Aorta (tissue), 5 donors: ENCODE results near the gene KDM5B. TPM values are rescaled to one million over a fixed set of nuclear protein-coding genes. Genes with fewer than 3 reads are reported as not detected.

Source experiments
- ATAC-seq: fragments of 200-7000 bp; cut with Tn5 transposase; one replicate; pipeline ENCODE4 v1.9.1; 2022; ENCODE audit warnings: moderate library complexity; ENCODE audit not compliant: low FRiP score
- DNase-seq, 2 donors: peaks; one replicate each; pipeline ENCODE4 v3.0.0-alpha.2; 2020
- H3K27ac ChIP-seq, 2 donors: one replicate each; pipeline ENCODE4 v1.5.1; 2013; ENCODE audit warnings: low read length in 2 of 2, mild to moderate bottlenecking in 2 of 2, moderate library complexity in 2 of 2, control low read depth in 1 of 2, inconsistent platforms in 1 of 2, low read depth in 1 of 2
- H3K27me3 ChIP-seq, 2 donors: one replicate each; pipeline ENCODE4 v1.6.1; 2013; ENCODE audit warnings: control low read depth in 1 of 2, low read length in 1 of 2, mild to moderate bottlenecking in 1 of 2, moderate library complexity in 1 of 2; ENCODE audit not compliant: insufficient read depth in 2 of 2, control insufficient read depth in 1 of 2
- H3K36me3 ChIP-seq, 2 donors: one replicate each; pipeline ENCODE4 v1.6.1; 2013; ENCODE audit warnings: control low read depth in 1 of 2, low read length in 1 of 2, mild to moderate bottlenecking in 1 of 2; ENCODE audit not compliant: insufficient read depth in 2 of 2, control insufficient read depth in 1 of 2
- H3K4me1 ChIP-seq, 2 donors: one replicate each; pipeline ENCODE4 v1.6.1; 2013; ENCODE audit warnings: low read length in 2 of 2, control low read depth in 1 of 2, mild to moderate bottlenecking in 1 of 2, moderate library complexity in 1 of 2; ENCODE audit not compliant: insufficient read depth in 2 of 2, control insufficient read depth in 1 of 2
- H3K4me3 ChIP-seq, 2 donors: one replicate each; pipeline ENCODE4 v1.5.1; 2013; ENCODE audit warnings: low read length in 2 of 2, control low read depth in 1 of 2, mild to moderate bottlenecking in 1 of 2
- H3K9me3 ChIP-seq: one replicate; pipeline ENCODE4 v1.6.1; 2013; ENCODE audit warnings: mild to moderate bottlenecking, low read length; ENCODE audit not compliant: control insufficient read depth
- whole genome bisulfite sequencing, 2 donors: extraction: QIAGEN DNeasy Blood & Tissue Kit; methylation state at CpG; one replicate each; pipeline ENCODE4 v1.1.7; 2013; 5-methylcytosine and 5-hydroxymethylcytosine counted together
- intact Hi-C, 2 donors: fragments of 100-400 bp; cut with DNase I; formaldehyde crosslinking; loops; one replicate each; pipeline versions ENCODE4 v1.14.2 to v1.15.0; 2022
- polyA plus RNA-seq, 2 donors: library from polyadenylated mRNA; stranded (reverse); fragments of 200-250 nt; gene quantifications; one replicate each; pipeline ENCODE4 v1.2.3, GENCODE V29; 2013
- total RNA-seq, 2 donors: library from RNA; stranded (reverse); fragmentation: NEBNext Ultra II Directional; extraction: Animal tissue kit (Norgen Biotek cat#: 25700); gene quantifications; one replicate each; pipeline ENCODE4 v1.2.1, GENCODE V29; 2021
- donor health status: healthy with polysubstance abuse.
- donor health status: Bipolar disorder and iron deficiency.
- donor health status: DM: no; HTN: no; CAD: no.
- donor health status: DM: no; HTN: no; CAD: no.
- donor health status: DM: yes; HTN: yes; CAD: no.

KDM5B gene
- total and polyA plus RNA-seq, 4 donors, result 3.1 to 75.6 (median 33.1) TPM

GRCh38 chr1:202683029-202683428, 125.2 kb downstream of the KDM5B start:
- 29 to 32% methylated on average over 4 of the region's 4 CpGs for WGBS, 2 donors
- H3K27me3 ChIP-seq, result no peaks in the 10 kb centered on the region
- intact Hi-C loops, result no loop called here
- no peak overlapping the region for H3K4me3 ChIP-seq
- ATAC-seq (no peak), DNase-seq (no peak)
- no peaks in the 10 kb centered on the region for H3K4me1 ChIP-seq
- H3K9me3 ChIP-seq, result no peaks in the 10 kb centered on the region
- no peak overlapping the region for H3K27ac ChIP-seq
- no peaks in the 10 kb centered on the region for H3K36me3 ChIP-seq

GRCh38 chr1:202682477-202682876, 125.7 kb downstream of the KDM5B start:
- intact Hi-C loops, result no loop called here
- no peaks in the 10 kb centered on the region for H3K27me3 ChIP-seq

GRCh38 chr1:202681736-202682420, 126.3 kb downstream of the KDM5B start:
- no peaks in the 10 kb centered on the region for H3K4me1 ChIP-seq
- WGBS, 2 donors, result 42 to 47% methylated on average over 11 of the region's 11 CpGs
- intact Hi-C loops, result no loop called here
- H3K4me3 ChIP-seq, result no peak overlapping the region
- no peaks in the 10 kb centered on the region for H3K36me3 ChIP-seq
- peaks cover 3% of the 10 kb centered on the region for H3K9me3 ChIP-seq
- ATAC-seq, result no peak
- no peaks in the 10 kb centered on the region for H3K27me3 ChIP-seq
- no peak for DNase-seq
- no peak overlapping the region for H3K27ac ChIP-seq

More at GRCh38 chr1:202682477-202682876, 125.7 kb downstream of the KDM5B start:
- Histone ChIP-seq H3K9me3 (no peaks in the 10 kb centered on the region), H3K4me1 (no peaks in the 10 kb centered on the region), H3K27ac (no peak overlapping the region), H3K4me3 (no peak overlapping the region), H3K36me3 (no peaks in the 10 kb centered on the region)
- 95 to 96% methylated on average over 9 of the region's 9 CpGs for WGBS, 2 donors
- ATAC-seq (no peak), DNase-seq (no peak)

- ATAC-seq (no peak), DNase-seq (no peak)
- Histone ChIP-seq H3K27ac (no peak overlapping the region), H3K36me3 (no peaks in the 10 kb centered on the region), H3K4me3 (no peak overlapping the region), H3K27me3 (no peaks in the 10 kb centered on the region), H3K4me1 (no peaks in the 10 kb centered on the region), H3K9me3 (peaks cover 3% of the 10 kb centered on the region)
- WGBS, 2 donors, result 76 to 82% methylated on average over 2 of the region's 2 CpGs
- intact Hi-C loops, result no loop called here
Observed at GRCh38 chr1:202680586-202681352, 127.5 kb downstream of the KDM5B start.

GRCh38 chr1:202679406-202680177, 128.6 kb downstream of the KDM5B start:
- Histone ChIP-seq H3K4me1 (no peaks in the 10 kb centered on the region), H3K9me3 (peaks cover 3% of the 10 kb centered on the region), H3K36me3 (no peaks in the 10 kb centered on the region), H3K4me3 (no peak overlapping the region), H3K27ac (no peak overlapping the region), H3K27me3 (no peaks in the 10 kb centered on the region)
- intact Hi-C loops, result no loop called here
- ATAC-seq, result no peak
- DNase-seq, result no peak
- 53 to 60% methylated on average over 4 of the region's 4 CpGs for WGBS, 2 donors

GRCh38 chr1:202677433-202677832, 130.8 kb downstream of the KDM5B start:
- Histone ChIP-seq H3K4me1 (no peaks in the 10 kb centered on the region), H3K9me3 (peaks cover 3% of the 10 kb centered on the region), H3K36me3 (no peaks in the 10 kb centered on the region), H3K27me3 (no peaks in the 10 kb centered on the region), H3K27ac (no peak overlapping the region), H3K4me3 (no peak overlapping the region)
- intact Hi-C loops, result no loop called here
- DNase-seq (no peak), ATAC-seq (no peak)
- 85 to 89% methylated on average over 2 of the region's 2 CpGs for WGBS, 2 donors

Other genes starting within 250 kb of the KDM5B start
- under 1 TPM; 0.03 to 0.09 TPM for gene SYT2, start 98.0 kb downstream of the KDM5B start, total RNA-seq
- gene SYT2, start 98.0 kb downstream of the KDM5B start, polyA plus RNA-seq, result under 1 TPM in 1 of 2 donors, not detected in 1; 0.05 TPM
- 1 to 10 TPM in 1 of 2 donors, under 1 TPM in 1; 0.49 to 1.7 TPM for gene PCAT6, start 2.5 kb upstream of the KDM5B start, total RNA-seq
- 1 to 10 TPM in 1 of 2 donors, not detected in 1; 2.8 TPM for gene PCAT6, start 2.5 kb upstream of the KDM5B start, polyA plus RNA-seq
- 1 to 10 TPM; 7.3 to 7.5 TPM for gene RABIF, start 80.7 kb upstream of the KDM5B start, total RNA-seq
- 1 to 10 TPM; 4.0 to 5.9 TPM for gene RABIF, start 80.7 kb upstream of the KDM5B start, polyA plus RNA-seq
- 10 to 100 TPM; 15.9 to 17.9 TPM for gene KLHL12, start 118.8 kb upstream of the KDM5B start, total RNA-seq
- gene KLHL12, start 118.8 kb upstream of the KDM5B start, polyA plus RNA-seq, result 10 to 100 TPM; 12.6 to 13.6 TPM
- 10 to 100 TPM; 55.2 to 61.3 TPM for gene ADIPOR1, start 149.9 kb upstream of the KDM5B start, total RNA-seq
- 10 to 100 TPM; 66.2 to 72.4 TPM for gene ADIPOR1, start 149.9 kb upstream of the KDM5B start, polyA plus RNA-seq
- gene CYB5R1, start 158.8 kb upstream of the KDM5B start, total RNA-seq, result 10 to 100 TPM; 41.5 to 53.1 TPM
- gene CYB5R1, start 158.8 kb upstream of the KDM5B start, polyA plus RNA-seq, result 10 to 100 TPM; 33.2 to 76.0 TPM
- 10 to 100 TPM; 43.9 to 47.7 TPM for gene TMEM183A, start 199.0 kb upstream of the KDM5B start, total RNA-seq
- 10 to 100 TPM; 46.9 to 55.7 TPM for gene TMEM183A, start 199.0 kb upstream of the KDM5B start, polyA plus RNA-seq
- 10 to 100 TPM; 20.2 to 22.7 TPM for gene PPFIA4, start 218.1 kb upstream of the KDM5B start, total RNA-seq
- 1 to 10 TPM; 3.3 to 5.9 TPM for gene PPFIA4, start 218.1 kb upstream of the KDM5B start, polyA plus RNA-seq